Prostate gland (tissue), 2 donors: Measurements from ENCODE around the gene SPATA20.

Experiments used
- POLR2A ChIP-seq: fragments of 450-650 bp; IDR thresholded peaks from one replicate; pipeline ENCODE4 v1.6.1; 2016; ENCODE audit warnings: antibody characterized with exemption, mild to moderate bottlenecking
- TF ChIP-seq, protein P1 (sequence below), 4 experiments: fragments of 200-600 bp in 2 of 4; fragments of 450-650 bp in 2 of 4; sonication (generic) in 2 of 4; IDR thresholded peaks; 1 replicate in 3 of 4; 2 replicates in 1 of 4; pipeline ENCODE4 v1.5.1; 2016 to 2019; ENCODE audit warnings: antibody characterized with exemption in 4 of 4, mild to moderate bottlenecking in 2 of 4, moderate library complexity in 2 of 4

DNA sequence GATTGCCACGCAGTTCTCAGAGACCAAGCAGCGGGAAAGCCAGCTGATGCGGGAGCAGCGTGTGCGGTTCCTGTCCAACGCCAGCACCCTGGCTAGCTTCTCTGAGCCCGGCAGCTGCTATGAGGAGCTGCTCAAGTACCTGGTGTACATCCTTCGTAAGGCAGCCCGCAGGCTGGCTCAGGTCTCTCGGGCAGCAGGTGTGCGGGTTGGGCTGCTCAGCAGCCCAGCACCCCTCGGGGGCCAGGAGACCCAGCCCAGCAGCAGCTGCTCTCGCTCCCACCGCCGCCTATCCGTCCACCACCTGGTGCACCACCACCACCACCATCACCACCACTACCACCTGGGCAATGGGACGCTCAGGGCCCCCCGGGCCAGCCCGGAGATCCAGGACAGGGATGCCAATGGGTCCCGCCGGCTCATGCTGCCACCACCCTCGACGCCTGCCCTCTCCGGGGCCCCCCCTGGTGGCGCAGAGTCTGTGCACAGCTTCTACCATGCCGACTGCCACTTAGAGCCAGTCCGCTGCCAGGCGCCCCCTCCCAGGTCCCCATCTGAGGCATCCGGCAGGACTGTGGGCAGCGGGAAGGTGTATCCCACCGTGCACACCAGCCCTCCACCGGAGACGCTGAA, 28.7 kb downstream of the SPATA20 start:
- TF ChIP-seq, protein P1, sequence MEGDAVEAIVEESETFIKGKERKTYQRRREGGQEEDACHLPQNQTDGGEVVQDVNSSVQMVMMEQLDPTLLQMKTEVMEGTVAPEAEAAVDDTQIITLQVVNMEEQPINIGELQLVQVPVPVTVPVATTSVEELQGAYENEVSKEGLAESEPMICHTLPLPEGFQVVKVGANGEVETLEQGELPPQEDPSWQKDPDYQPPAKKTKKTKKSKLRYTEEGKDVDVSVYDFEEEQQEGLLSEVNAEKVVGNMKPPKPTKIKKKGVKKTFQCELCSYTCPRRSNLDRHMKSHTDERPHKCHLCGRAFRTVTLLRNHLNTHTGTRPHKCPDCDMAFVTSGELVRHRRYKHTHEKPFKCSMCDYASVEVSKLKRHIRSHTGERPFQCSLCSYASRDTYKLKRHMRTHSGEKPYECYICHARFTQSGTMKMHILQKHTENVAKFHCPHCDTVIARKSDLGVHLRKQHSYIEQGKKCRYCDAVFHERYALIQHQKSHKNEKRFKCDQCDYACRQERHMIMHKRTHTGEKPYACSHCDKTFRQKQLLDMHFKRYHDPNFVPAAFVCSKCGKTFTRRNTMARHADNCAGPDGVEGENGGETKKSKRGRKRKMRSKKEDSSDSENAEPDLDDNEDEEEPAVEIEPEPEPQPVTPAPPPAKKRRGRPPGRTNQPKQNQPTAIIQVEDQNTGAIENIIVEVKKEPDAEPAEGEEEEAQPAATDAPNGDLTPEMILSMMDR (IDR thresholded peaks at IDR 0.05): no peak
- TF ChIP-seq POLR2A: no peak
